ENCODE data around the gene KCNIP1. TPM values are rescaled to one million over a fixed set of nuclear protein-coding genes. Genes with fewer than 3 reads are reported as not detected.

The KCNIP1 gene
- total RNA-seq, 2 donors from 2014 or later: 1.6 to 13.5 TPM

DNA sequence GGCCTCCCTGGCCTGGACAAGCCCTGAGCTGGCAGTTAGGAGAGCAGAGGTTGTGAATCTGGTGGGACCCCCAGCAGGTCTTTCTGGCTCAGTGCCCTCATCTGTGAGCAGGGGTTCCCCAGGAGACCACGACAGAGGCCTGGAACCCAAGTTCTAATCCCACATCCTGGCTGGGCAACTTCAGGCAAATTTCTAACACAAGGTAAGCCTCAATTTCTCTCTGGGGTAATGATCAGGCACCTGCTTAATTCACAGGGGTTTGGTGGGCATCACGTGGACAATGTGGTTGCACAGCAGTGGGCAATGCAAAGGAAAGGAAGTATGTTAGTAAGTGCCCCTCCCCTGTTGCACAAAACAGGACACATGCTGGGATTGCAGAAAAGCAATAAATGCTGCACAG, 1.9 kb upstream of the KCNIP1 start:
- intact Hi-C loops (cut with DNase I): no loop called here
- H3K9me3 ChIP-seq: no peaks in the 10 kb centered on the region
- H3K4me3 ChIP-seq: no peak overlapping the region
- 85% methylated on average over 2 of the region's 2 CpGs for WGBS
- no peak for TF ChIP-seq POLR2A (IDR thresholded peaks at IDR 0.05)
- no peak for TF ChIP-seq POLR2AphosphoS5 (IDR thresholded peaks at IDR 0.05)
- TF ChIP-seq, protein P1, sequence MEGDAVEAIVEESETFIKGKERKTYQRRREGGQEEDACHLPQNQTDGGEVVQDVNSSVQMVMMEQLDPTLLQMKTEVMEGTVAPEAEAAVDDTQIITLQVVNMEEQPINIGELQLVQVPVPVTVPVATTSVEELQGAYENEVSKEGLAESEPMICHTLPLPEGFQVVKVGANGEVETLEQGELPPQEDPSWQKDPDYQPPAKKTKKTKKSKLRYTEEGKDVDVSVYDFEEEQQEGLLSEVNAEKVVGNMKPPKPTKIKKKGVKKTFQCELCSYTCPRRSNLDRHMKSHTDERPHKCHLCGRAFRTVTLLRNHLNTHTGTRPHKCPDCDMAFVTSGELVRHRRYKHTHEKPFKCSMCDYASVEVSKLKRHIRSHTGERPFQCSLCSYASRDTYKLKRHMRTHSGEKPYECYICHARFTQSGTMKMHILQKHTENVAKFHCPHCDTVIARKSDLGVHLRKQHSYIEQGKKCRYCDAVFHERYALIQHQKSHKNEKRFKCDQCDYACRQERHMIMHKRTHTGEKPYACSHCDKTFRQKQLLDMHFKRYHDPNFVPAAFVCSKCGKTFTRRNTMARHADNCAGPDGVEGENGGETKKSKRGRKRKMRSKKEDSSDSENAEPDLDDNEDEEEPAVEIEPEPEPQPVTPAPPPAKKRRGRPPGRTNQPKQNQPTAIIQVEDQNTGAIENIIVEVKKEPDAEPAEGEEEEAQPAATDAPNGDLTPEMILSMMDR (IDR thresholded peaks at IDR 0.05): no peak
- DNase-seq (ENCODE audit: low spot score): no peak
- H3K36me3 ChIP-seq: no peaks in the 10 kb centered on the region
- H3K27me3 ChIP-seq (replicated peaks; ENCODE audit: insufficient read depth): no peaks in the 10 kb centered on the region
- no peaks in the 10 kb centered on the region for H3K4me1 ChIP-seq (replicated peaks)
- H3K27ac ChIP-seq: no peak overlapping the region

DNA sequence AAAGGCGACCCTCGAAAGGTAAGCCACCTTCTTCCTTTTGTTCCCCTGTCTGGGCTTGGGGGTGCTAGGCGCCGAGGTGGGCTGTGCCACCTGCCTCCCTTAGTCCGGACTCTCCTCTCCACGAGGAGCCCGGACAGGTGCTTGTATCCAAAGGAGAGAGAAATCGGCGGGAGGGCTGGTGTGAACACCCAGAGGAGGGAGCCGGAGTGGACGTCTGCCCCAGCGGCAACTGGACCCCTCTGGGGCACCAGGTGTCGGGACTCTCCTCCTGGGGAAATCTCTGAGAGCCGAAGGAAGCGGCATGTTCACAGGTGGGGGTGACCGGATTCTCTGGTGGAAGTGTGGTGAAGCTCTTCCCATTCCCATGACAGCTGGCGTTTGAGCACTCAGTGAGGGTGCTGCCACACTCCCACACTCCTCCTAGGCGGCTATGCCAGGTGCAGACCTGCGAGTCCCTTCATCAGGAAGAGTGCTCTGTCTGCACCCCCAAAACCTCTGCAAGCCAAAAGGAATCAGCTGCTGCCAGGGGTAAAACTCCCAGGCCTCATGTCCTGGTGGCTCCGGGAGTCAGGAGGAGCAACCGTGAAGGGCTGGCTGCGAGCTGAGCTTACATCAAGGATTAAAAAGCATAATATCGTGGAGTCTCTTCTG, 921 bp downstream of the KCNIP1 start:
- no peak for DNase-seq (ENCODE audit: low spot score)
- 84% methylated on average over 23 of the region's 23 CpGs for WGBS
- no peaks in the 10 kb centered on the region for H3K9me3 ChIP-seq
- no peak overlapping the region for H3K27ac ChIP-seq
- H3K4me3 ChIP-seq: no peak overlapping the region
- H3K4me1 ChIP-seq (replicated peaks): no peaks in the 10 kb centered on the region
- TF ChIP-seq POLR2A (IDR thresholded peaks at IDR 0.05) (no peak), POLR2AphosphoS5 (IDR thresholded peaks at IDR 0.05) (no peak)
- TF ChIP-seq, protein P1 (IDR thresholded peaks at IDR 0.05): no peak
- intact Hi-C loops (cut with DNase I): no loop called here
- H3K27me3 ChIP-seq (replicated peaks; ENCODE audit: insufficient read depth): no peaks in the 10 kb centered on the region
- no peaks in the 10 kb centered on the region for H3K36me3 ChIP-seq

DNA sequence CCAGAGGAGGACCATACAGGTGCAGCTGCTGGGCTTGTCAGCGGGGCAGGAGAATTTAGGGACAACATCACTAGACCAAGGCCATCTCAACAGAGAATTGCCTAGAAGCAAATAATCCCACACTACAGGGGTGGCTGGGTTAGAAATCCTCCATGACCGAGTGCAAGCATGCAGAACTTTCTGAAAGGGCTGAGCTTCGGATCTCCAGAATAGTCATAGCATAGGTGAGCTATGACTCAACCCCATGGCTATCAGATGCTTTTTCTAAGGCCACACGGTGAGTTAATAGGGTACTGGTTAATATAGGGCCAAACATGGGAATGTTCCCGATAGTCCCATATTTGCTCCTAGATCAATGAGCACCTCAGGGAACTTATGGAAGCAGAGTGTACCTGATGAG, 4.2 kb downstream of the KCNIP1 start:
- H3K27ac ChIP-seq: no peak overlapping the region
- H3K9me3 ChIP-seq: no peaks in the 10 kb centered on the region
- intact Hi-C loops (cut with DNase I): no loop called here
- 96% methylated on average over 5 of the region's 5 CpGs for WGBS
- H3K36me3 ChIP-seq: no peaks in the 10 kb centered on the region
- H3K27me3 ChIP-seq (replicated peaks; ENCODE audit: insufficient read depth): no peaks in the 10 kb centered on the region
- no peak for DNase-seq (ENCODE audit: low spot score)
- TF ChIP-seq, protein P1 (IDR thresholded peaks at IDR 0.05): no peak
- no peak for TF ChIP-seq POLR2A (IDR thresholded peaks at IDR 0.05)
- no peak for TF ChIP-seq POLR2AphosphoS5 (IDR thresholded peaks at IDR 0.05)
- H3K4me3 ChIP-seq: no peak overlapping the region
- H3K4me1 ChIP-seq (replicated peaks): no peaks in the 10 kb centered on the region

DNA sequence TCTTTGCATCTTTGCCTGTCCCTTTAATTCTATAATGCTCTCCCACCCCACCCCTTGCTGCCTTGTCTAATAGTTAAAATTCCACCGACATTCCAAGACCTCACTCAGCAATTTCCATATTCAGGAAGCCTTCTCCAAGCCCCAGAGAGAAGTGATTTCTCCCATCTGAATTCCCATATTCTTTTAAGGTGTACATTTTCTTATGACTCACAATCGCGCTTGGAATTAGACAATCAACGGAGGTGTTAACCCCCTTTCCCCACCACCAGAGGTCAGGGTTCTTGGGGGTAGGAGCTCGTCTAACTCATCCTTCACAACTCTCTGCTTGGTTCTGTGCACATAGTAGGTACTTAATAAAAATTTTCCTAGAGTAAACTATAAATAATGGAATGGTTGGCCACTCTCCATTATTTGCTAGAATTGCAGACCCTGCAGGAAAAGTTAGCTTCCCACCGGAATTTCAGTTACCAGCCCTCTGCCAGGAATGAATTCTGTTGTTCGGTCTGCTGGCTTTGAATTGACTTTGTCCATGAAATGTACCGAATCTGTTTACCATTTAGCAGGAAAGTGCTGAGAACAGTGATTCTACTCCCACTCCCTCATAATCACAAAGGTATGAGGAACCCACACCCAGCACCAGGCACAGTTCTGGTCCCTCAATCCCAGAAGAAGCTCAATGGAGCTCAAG, 5.0 kb downstream of the KCNIP1 start:
- no peaks in the 10 kb centered on the region for H3K36me3 ChIP-seq
- H3K27ac ChIP-seq: no peak overlapping the region
- H3K27me3 ChIP-seq (replicated peaks; ENCODE audit: insufficient read depth): no peaks in the 10 kb centered on the region
- no peak for DNase-seq (ENCODE audit: low spot score)
- intact Hi-C loops (cut with DNase I): no loop called here
- H3K9me3 ChIP-seq: no peaks in the 10 kb centered on the region
- no peak overlapping the region for H3K4me3 ChIP-seq
- no peaks in the 10 kb centered on the region for H3K4me1 ChIP-seq (replicated peaks)
- WGBS: 72% methylated on average over 8 of the region's 8 CpGs
- TF ChIP-seq, protein P1 (IDR thresholded peaks at IDR 0.05): no peak
- TF ChIP-seq POLR2AphosphoS5 (IDR thresholded peaks at IDR 0.05): no peak
- no peak for TF ChIP-seq POLR2A (IDR thresholded peaks at IDR 0.05)

DNA sequence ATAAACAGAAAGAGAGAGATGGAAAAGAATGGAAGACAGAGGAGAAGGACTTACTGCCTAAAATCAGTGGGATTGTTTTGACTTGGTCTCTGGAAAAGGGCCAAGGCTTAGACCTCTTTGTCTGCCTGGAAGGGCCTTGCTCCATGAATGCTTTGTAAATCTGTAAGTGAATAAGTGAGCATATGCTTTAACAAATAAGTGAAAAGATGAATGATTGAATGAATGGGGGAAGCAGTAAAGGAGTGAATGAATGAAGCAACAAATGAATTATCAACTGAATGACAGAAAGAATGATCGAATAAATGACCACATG, 5.5 kb downstream of the KCNIP1 start:
- 97% methylated on average over 1 of the region's 1 CpG for WGBS

More for the DNA sequence above, 5.5 kb downstream of the KCNIP1 start:
- TF ChIP-seq POLR2AphosphoS5 (IDR thresholded peaks at IDR 0.05) (no peak), POLR2A (IDR thresholded peaks at IDR 0.05) (no peak)
- TF ChIP-seq, protein P1 (IDR thresholded peaks at IDR 0.05): no peak
- no peak overlapping the region for H3K4me3 ChIP-seq
- H3K27me3 ChIP-seq (replicated peaks; ENCODE audit: insufficient read depth): no peaks in the 10 kb centered on the region
- H3K9me3 ChIP-seq: no peaks in the 10 kb centered on the region
- DNase-seq (ENCODE audit: low spot score): no peak
- H3K4me1 ChIP-seq (replicated peaks): no peaks in the 10 kb centered on the region
- intact Hi-C loops (cut with DNase I): no loop called here
- no peaks in the 10 kb centered on the region for H3K36me3 ChIP-seq
- no peak overlapping the region for H3K27ac ChIP-seq
